GM21529 (cell line): ENCODE data around the gene TRMT11.
"Not testable (repeated sequence)": the region's sequence is repeated elsewhere in the genome, so short reads cannot be mapped to it uniquely, and the experiment has no call there.

Experiments
- ATAC-seq: cut with Tn5 transposase; IDR thresholded peaks from one replicate; pipeline ENCODE4 v1.9.1; 2021; ENCODE audit not compliant: unreplicated experiment

TRMT11 gene

DNA sequence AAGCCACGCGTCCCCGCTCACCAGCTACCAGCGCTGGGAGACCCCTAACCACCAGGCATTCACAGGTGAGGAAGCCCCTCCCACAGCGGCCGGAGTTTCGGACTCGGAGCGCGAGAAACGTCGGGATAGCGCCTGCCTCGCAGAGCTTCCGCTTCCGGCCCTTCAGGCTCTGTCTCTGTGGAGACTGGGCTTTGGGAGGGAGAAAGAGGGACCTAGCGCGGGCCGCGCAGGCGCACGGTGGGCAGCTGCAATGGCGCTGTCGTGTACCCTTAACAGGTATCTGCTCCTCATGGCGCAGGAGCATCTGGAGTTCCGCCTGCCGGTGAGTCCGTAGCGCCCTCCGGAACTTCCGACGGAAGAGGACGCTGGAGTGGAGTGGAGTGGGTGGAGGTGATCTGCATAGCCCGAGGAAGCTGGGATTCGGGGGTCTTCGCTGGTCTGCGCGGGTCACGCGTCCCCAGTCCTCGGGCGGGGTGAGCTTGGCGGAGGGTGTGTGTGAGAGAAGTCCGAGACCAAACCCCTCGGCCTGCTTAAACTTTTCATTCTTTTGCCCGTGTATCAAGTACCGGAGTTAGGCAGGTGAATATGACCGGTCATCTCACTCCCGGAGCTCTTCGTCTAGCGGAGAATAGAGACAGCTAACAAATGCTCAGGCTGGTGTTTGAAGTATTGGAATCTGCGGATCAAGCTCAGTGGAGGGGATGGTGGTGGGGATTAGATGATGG is at the start of gene TRMT11:
Gene TRMT11 (plus strand): TSS at position 240 of the 725 bp plus-strand sequence. CDS start 11 bp downstream, at position 251.
- peak; percentile 94 for ATAC-seq

DNA sequence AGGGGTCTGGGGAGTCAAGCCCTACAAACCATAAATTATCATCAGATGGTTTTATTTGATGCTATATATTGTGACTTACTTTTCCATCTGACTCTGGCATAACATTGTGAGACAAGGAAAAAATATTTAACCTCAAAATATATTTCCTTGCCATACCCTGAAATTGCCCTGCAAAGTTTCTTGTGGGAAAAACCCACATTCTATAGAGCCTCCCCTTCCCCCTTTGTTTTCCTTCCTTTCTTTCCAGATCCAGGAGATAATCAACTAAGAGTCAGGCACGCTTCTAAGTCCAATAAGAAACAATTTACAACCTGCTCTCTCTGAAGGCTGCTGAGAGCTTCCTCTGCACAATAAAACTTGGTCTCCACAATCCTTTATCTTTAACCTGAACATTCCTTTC is 47.3 kb upstream of the TRMT11 start:
- ATAC-seq: no peak

DNA sequence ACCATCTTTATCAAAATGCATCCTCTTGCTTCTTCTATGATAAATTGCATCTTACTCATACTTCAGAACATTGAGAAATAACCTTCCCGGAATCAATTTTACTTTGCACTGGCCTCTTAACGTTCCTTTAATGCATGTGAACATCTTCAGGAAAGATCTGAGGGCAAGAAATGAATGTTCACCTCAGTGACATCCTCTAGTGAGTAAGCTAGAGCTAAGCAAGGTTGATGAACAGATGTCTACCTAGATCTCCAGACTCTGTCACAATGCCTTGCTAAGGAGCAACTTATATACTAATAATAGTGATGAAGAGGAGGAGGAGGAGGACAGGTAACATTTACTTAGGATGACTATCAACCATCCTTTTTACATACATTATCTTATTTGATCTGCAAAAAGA is 46.5 kb upstream of the TRMT11 start:
- no peak for ATAC-seq

DNA sequence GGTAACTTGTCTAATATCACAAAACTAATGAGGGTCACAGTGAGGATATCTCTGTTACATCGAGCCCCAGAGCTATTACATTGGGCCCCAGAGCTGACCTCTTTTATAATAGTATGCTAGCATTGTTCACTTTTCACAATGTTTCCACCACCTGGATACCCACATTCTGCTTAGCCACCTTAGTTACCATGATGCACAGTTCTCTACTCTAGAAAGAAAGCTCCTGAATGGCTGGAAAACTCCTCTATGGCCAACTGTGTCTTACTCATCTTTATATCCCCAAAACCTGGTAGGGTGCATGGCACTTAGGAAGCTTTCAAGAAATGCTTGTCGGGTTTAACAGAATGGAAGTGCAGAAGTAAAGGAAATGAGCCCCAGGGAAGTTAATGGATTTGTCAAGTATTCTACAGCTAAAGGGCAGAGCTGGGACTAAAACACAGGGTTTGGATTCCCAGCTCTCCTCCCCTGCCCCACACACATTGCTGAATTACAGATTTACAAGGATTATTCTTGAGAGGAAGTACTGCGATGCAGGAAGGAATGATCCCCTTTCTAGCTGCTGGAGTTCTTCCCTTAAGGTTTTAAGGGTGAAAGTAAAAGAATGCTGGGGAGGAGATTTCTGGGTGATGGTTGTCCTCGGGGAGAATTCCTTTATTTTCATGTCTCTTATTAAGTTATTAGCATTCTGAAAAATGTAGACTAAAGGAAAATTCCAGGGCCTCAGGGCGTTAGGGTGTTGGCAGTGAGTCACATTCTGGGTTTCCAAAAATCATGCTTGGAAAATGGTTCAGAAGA is 45.9 kb upstream of the TRMT11 start:
- ATAC-seq: no peak

DNA sequence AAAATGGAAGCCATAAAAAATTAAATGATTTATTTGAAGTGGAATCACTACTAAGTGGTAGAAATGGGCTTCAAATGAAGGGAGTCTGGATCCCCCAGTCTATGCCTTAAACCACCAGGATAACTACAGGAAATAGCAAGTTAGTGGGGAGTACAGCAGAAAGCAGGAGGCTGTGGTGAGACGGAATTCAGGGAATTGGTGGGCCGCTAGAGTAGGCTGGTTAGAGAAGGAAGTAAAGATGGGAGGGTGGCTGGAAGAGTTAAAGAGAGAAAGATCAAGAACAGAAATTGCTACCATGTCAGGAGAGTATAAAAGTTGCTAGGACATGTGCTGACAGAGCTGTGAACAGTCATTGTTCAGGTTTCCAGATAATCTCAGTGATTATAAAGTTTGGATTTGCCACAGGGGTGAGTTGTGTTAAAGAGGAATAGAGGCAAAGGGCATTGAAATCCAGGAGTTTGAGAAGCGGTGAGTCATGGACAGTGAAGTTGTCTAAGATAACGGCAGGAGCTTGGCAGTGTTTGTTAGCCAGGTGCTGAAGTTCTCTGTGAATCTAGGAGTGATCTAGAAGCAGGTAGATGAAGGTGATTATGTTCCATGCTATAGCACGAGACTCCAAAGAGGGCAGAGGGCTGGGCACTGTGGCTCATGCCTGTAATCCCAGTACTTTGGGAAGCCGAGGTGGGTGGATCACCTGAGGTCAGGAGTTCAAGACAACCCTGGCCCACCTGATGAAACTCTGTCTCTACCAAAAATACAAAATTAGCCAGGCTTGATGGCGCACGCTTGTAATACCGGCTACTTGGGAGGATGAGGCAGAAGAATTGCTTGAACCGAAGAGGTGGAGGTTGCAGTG is 43.4 kb upstream of the TRMT11 start:
- no peak for ATAC-seq

DNA sequence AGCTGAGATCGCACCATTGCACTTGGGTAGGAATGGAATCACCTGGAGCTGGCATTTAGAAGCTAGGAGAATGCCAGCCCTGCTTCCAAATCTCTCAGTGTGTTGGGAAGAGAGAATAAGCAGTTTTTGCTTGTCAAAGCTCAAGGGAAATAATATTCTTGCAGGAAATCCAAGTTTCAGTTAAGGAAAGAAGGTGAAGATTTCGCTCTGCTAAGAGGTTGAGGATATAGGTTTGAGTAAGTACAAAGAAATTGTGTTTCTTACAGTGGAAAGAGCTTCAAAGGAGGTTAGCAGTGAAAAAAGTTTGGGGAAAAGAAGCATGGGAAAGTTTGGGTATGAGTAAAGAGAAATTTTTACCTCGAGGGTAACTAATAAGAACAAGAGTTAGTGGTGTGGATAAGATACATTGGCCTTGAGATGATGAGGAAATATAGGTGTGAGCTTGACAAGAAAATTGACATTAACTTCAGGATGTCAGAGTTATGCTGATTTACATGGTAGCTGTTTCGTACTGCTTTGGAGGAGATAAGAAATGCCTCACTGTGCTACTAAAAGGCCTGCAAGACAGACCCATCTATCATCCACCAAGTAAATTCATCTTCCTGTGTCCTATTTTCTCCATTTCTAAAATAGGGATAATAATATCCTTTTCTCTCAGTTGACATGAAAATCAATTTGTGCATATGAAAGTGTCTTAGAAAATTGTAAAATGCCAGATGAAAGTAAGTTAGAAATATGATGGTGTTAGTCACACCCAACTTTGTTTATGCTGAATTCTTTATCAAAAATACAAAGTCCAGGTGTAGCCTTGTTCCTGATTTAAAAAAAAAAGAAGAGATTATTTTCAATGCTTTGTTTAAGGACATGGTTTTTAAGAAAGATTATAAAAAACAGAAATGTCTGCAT is 42.6 kb upstream of the TRMT11 start:
- no peak for ATAC-seq

DNA sequence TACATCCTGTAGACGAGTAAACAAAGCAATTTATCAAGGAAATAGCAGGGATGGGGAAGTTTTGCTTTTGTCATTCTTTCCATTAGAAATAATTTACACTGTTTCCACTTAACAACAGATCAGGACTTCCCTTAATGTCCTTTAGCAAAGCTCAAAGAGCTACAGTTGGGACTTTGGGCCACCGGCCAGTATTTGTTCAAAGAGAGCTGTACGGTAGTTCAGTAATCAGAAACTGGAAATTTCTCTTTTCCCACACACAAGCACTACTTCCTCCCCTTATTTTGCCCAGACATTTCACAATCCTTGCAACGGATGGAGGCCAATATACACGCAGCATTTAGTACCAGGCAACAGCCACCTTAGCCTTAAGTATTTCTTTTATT is 41.9 kb upstream of the TRMT11 start:
- no peak for ATAC-seq

DNA sequence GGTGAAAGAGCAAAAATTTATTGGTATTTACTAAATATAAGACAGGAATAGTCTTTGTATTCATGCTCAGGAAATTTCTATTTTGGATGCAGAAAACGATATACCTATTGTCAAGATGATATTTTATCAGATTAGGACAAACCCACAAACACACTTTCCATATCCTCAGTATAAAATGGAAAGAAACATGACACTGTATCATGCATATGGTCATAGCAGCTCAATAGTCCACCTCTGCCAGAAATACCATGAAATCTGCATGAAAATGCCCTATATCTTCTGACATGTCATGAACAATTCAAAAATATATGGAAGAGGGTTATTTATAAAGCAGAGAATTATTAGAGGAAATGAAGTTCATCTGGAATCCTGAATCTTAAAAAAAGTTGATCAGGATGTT is 41.4 kb upstream of the TRMT11 start:
- ATAC-seq: no peak

DNA sequence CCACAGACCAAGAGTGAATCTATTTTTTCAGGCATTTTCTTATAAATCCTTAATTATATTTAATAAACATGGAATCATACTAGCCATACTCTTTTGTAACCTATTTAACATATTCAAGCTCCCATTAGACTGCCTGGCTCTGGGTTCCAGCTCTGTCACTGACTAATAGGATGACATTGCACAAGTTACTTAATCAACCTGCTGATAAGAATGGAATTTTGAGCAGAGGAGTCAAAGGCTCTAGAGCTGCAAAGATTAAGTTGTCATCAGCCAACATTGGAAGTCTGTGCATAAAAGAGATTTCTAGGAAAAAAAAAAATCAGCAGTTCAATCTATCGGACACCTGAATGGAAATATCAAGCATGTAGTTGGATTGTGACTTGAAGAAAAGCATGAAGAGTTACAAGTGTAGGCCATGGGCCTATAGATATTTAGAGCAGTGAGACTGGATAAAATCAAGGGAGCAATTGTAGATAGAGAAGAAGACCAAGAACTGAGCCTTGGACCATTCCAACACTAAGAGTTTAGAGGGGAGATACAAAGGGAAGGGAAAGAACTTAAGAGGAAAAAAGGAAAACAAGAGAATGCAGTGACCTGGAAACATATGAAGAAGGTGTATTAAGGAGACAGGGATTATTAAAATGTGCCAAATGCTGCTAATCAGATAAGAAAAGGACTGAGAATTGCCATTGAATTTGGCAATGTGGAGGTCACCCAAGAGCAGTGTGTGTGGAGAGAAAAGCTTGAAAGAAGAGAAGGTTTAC is 40.8 kb upstream of the TRMT11 start:
- no peak for ATAC-seq

DNA sequence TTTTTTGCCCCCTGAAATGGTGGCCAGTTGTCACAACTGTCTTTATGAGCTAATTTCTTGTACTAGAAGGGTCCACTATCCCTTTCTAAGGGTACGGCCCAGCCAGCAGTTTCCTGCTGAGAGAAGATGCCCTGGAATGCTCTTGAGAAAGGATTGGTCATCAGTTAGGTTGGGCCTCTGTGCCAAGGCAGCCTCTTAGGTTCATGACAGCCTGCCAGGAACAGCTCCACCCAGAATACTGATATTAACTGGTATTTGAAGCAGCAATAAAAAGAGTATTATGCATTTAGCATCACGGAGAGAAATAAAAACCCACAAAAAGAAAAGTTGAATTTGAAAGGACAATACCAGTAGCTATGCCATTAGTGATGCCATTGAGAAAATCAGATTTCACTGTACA is 38.7 kb upstream of the TRMT11 start:
- ATAC-seq: no peak

DNA sequence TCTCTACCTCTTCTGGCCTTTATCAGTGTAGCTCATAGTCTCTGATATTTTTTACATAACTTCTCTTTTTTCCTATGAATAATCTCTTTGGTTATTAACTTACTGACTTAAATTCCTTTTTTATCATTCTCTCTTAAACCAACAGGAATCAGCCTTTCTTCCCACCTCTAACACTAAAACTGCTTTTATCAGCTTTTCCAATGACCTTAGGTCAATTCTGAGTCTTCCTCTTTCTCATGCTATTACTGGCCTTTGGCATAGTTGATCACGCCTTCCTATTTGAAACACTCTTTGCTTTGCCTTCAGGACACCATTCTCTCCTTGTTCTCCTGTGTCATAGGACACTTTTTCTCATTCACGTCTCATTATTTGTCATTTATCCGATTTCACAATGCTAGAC is 37.9 kb upstream of the TRMT11 start:
- ATAC-seq: no peak

DNA sequence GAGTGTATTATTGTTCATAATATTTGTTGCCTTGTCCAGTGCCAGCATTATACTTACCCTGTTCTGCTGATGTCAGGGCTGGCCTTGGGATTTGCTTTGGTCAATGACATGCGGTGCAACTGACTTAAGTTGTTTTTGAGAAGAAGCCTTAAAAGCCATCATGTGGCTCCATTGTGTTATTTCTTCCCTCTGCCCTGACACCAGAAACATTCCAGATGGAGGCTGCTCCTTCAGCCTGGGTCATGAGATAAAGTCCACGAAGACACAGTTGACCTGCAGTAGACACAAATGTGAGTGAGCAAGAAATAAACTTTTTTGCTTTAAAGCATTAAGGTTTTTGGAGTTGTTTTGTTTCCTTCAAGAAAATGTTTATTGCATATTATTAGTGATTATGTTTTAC is 37.3 kb upstream of the TRMT11 start:
- ATAC-seq: no peak

DNA sequence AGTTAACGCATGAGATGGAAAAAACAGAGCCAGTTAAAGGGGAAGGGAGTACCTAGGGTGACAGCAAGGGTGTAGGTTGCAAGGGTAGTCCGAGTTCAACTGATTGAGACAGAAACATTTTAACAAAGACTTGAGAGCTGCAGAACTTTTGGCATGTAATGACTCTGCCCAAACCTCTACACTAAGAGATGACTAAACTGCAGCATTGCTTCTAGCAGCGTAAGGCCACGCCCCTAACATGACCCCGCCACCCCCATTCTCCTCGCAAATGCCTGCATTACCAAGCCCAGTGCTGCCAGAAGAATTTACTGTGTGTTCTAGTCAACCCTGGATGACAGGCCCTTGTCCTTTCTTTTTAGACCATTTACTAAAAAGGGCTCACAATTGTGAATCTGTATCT is 36.0 kb upstream of the TRMT11 start:
- no peak for ATAC-seq

DNA sequence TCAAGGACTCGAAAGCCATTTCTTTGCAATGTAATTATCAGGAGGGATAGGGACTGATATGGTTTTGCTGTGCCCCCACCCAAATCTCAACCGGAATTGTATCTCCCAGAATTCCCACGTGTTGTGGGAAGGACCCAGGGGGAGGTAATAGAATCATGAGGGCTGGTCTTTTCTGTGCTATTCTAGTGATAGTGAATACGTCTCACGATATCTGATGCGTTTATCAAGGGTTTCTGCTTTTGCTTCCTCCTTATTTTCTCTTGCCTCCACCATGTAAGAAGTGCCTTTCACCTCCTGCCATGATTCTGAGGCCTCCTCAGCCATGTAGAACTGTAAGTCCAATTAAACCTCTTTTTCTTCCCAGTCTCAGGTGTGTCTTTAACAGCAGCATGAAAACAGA is 35.6 kb upstream of the TRMT11 start:
- not testable (repeated sequence) for ATAC-seq

DNA sequence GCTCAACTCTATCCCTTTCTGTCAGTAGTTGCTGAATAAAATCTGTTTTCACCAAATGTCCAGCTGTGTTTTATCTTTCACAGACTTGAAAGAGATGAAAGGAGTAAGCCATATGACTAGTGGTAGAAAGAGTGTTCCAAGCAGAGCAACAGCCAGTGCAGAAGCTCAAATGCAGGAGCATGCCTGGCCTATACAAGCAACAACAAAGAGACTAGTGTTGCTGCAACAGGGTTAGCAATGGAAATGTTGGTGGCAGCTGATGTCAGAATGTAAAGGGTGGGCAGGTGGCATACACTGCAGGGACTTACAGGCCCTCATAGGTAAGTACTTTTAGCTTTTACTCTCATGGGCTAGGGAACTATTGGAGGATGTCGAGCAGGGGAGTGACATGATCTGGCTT is 35.0 kb upstream of the TRMT11 start:
- ATAC-seq: no peak

DNA sequence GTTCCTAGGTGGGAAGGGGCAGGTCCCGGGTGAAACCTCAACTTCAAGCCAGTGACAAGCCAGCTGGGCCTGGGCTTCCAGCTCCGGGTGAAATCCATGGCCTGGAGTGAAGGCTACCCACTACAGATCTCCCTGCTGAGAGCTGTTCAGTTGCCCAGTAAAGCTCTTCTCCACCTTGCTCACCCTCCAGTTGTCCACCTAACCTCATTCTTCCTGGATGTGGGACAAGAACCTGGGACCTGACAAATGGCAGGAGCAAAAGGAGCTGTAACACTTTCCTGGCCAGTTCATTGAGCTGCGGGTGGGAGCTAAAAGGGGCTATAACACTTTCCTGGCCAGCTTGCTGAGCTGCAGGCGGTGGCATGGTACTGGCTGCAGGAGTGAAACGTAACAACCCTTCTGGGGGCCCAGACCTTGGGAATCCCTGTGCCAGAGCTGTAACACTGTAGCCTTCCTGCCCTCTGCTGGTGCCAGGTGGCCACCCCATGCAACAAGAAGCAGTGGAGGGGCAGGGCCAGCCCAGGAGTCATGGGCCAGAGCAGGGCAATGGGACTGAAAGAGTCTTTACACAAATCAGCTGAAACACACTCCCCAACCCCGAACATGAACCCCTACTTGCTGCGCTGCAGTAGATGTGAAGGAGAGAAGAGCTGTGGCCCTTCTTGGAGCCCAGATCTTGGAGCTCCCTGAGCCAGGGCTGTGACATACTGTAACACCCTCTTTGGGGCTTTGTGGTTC is 33.4 kb upstream of the TRMT11 start:
- ATAC-seq: no peak

DNA sequence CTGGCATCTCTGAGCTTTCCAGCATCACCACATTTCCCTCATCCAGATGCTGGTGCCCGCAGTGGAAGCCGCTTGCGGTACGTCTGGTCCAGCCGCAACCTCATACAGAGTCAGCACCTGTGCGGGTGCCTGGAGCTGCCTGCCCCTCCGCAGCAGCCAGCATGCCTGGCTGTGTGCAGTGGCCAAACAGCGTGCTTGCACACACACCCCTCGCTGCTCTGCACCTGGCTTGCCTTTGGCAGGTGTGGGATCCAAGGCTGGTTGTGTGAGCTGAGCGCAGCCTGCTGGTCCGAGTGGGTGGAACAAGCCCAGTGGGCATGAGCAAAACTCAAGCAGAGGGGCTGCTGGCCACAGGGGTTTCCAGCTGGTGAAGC is 32.9 kb upstream of the TRMT11 start:
- ATAC-seq: no peak

DNA sequence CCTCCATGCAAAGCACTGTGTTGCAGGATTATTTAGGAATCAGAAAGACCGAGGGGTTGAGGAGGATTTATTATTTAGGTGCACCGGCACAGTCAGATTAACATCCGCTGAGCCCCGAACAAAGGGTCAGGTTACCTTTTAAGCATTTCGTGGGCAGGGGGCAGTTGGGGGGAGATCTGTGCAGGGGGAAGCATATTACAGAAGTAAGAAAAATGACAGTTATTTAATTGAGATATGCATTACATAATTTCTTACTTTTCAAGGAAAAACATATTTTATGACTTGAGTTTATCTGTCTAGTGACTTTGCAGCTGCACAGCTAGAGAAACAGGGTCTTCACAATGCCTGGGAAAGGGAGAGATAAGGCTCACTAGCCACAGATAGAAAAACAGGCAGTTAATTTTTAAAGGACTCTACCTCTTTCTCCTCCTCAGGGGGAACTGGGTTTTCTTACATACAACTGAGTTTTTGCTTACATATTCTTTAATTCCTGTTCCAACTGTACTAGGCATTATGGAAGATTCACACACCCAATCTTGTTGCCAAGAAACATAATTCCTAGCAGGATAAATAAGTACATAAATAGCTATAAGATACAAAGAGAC is 31.5 kb upstream of the TRMT11 start:
- ATAC-seq: no peak

DNA sequence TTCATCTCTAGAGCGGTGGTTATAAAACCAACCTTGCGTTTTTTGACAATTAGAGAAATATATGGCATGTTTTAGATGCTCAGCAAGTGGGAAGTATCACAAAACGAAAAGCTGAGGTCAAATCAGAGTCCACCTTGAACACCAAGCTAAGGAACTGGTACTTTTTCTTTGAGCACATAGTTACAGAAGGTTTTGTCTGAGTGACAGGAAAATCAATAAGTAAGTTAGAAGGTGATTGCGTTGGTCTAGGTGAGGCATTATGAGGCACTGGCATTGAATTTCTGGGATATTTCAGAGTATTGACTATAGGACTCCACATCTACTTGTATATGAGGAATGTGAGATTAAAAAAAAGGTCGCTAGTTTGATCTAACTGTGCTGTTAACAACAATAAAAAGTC is 30.4 kb upstream of the TRMT11 start:
- ATAC-seq: no peak
